HG02943 (cell line): ENCODE data around the gene ZNF543.
"Not testable (repeated sequence)": the region's sequence is repeated elsewhere in the genome, so short reads cannot be mapped to it uniquely, and the experiment has no call there.

ENCODE experiments used
- ATAC-seq: cut with Tn5 transposase; IDR thresholded peaks from one replicate; pipeline ENCODE4 v1.9.1; 2021; ENCODE audit warnings: mild to moderate bottlenecking, low read depth, moderate library complexity; ENCODE audit not compliant: unreplicated experiment

The ZNF543 gene

DNA sequence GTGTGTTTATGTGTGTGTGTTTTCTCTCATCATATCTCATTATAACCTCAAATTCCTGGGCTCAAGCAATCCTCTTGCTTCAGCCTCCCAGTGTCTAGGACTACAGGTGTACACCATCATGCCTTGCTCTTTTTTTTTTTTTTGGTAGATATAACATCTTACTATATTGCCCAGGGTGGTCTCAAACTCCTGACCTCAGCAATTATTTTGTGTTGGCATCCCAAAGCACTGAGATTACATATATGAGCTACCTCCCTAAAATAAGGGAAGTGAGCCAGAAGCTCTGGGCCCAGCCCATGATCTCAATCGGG lies 448 bp upstream of the ZNF543 start:
- peak; percentile 13 for ATAC-seq

DNA sequence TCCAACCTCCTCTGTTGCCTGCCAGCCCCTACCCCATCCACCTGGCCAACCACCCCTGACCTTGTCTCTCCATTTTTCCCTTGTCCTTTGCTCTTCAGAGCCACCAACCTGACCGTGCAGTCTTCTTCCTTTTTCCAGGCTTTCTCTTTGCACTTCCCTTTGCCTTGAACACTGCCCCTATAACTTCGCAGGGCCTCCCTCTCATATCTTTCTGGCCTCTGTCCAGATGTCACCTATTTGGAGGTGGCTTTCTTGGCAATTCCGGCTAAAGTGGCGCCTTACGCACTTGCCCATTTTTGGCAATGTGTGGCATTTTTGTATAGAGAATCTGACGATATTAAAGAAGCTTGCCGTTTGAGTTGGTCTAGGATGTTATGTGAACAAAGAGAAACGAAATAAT lies 844 bp downstream of the ZNF543 start:
- ATAC-seq: no peak

DNA sequence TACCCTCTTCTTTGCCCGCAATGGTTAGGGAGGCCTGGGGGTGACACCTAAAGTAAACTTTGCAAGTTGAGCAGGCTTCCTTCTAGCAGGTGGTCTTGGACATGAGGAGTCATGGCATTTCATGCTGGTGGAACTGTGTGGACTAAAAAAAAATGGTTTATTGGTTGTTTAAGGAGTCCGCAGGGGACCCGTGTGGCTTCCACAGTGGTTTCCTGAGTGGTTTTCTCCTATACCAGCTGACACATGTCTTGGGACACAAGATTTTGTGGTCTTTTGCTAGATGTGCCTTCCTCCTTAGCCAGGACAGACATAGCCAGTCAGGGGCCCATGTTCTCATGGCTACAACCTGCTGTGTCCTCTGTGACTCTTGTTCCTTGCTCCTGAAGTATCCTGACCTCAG lies 1.5 kb downstream of the ZNF543 start:
- no peak for ATAC-seq

DNA sequence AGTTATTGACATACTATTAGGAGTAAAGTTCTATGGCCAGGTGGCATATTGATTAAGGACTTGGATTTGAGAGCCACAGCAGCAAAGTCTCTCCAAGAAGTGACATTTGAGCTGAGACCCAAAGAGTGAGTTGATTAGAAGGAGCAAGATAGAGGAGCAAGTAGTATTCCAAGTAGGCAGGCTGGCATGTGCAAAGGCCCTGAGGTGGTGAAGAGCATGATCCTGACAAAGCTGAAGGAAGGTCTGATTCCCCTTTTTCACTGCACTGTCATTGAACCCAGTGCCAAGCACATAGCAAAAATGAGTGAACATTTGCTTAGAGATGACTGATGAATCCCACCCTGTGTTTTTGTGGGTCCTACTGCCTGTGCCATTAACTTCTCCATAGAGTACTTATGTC lies 4.7 kb downstream of the ZNF543 start:
- ATAC-seq: no peak

DNA sequence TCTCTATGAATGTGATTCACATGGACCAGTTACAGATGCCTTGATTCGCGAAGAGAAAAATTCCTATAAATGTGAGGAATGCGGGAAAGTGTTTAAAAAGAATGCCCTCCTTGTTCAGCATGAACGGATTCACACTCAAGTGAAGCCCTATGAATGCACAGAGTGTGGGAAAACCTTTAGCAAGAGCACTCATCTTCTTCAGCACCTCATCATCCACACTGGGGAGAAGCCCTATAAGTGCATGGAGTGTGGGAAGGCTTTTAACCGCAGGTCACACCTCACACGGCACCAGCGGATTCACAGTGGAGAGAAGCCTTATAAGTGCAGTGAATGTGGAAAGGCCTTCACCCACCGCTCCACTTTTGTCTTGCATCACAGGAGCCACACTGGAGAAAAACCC lies 7.7 kb downstream of the ZNF543 start:
- ATAC-seq: no peak

DNA sequence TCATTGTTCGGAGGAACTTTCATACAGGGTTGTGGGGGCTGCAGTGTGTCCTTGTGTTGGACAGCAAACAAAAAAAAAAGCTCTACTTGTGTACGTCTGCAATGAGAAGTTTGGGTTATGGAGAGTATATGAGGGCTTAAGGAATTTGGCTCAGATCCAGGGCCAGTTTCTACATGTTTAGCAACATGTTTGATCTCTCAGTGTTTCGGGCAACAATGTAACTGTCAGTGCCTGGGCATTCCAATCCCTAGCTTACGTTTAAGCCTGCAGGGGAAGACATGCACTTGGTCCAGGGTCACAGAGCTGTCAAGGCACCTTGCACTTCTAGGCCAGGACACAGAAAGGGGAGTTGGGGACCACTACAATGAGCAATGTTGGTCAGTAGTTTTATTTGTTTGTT lies 13.9 kb downstream of the ZNF543 start:
- ATAC-seq: no peak

DNA sequence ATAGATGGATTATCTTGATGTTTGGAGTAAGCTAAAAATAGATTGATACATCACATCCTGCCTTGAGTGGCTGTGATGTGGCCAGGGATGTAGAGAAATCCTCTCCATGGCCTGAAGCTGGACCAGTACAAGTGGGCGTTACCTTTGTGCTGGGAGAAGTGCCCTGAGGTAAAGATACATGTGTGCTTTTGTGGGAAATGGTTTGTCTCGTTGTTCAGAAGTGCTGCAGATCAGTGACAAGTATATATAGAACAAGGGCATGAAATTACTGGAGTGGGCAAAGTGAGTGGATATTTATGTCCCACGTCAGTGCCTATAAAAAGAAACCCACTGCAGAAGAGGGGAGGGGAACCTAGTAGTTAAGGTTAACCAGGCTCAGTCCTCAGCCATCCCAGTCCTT lies 18.6 kb downstream of the ZNF543 start:
- ATAC-seq: no peak

DNA sequence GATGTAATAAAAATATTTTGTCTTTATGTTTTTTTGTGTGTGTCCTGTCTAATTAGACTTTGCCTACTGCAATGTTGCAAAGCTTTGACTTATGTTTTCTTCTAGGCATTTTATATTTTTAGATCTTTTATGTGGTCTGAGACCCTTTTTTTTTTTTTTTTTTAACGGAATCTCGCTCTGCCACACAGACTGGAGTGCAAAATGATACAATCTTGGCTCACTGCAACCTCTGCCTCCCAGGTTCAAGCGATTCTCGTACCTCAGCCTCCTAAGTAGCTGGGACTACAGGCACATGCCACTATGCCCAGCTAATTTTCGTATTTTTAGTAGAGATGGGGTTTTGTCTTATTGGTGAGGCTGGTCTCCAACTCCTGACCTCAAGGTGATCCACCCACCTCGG lies 22.3 kb downstream of the ZNF543 start:
- ATAC-seq: no peak

DNA sequence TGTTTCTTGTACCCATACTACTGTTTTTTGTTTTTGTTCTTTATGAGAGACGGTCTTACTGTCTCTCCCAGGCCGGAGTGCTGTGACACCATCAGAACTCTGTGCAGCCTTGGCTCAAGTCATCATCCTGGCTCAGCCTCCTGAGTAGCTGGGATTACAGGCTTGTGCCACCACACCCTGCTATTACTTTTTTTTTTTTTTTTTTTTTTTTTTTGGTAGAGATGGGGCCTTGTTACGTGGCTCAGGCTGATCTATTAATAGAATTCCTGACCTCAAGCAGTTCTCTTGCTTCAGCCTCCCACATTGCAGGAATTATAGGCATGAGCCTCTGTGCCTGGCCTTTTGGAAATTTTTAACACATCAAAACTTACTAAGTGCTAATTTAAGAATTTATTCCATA lies 27.9 kb downstream of the ZNF543 start:
- ATAC-seq: no peak

DNA sequence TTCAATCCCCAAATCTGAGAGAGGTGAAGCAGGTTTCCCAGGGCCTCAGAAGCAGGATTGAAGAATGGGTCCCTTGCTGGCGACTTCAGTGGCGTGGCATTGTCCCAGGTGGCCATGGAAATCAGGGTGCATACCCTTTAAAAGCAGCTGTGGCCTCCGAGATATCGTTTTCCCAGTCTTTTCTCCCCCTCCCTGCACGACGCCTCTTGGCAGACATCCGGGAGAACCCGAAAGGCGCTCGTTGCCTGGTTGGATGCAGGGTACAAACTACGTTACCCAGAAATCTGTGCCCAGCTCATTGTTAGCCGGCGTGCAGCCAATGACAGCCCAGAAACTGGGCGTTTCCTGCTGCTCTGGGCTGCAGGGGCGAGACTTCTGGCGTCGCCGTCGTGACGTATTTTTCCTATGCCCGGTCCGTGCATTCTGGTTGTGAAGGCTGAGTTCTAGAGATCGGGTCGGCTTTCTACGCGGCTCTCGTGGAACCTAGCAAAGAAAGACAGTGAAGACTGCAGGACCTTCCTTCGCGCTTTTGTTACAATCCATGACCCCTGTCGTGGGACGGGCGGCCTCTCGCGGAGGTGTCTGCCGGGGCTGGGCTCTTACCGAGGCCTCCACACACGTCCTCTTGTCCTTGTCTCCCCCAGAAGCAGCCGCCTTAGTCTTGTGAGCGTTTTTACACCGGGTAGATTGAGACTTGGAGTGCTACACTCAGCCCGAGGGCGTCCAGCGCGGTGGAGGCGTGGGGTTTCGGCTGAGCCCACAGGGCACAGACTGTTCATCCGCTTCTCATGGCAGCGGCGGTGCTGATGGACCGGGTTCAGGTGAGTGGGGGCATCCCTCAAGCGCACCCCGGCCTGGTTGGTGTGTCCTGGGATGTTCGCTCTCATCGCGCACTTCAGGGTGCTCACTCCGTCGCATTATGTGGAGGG lies 30.9 kb downstream of the ZNF543 start, which contains the start of gene ZNF304:
Gene ZNF304 (plus strand): TSS at position 395 of the 929 bp plus-strand sequence. CDS start 394 bp downstream, at position 789.
- ATAC-seq: peak; percentile 96

DNA sequence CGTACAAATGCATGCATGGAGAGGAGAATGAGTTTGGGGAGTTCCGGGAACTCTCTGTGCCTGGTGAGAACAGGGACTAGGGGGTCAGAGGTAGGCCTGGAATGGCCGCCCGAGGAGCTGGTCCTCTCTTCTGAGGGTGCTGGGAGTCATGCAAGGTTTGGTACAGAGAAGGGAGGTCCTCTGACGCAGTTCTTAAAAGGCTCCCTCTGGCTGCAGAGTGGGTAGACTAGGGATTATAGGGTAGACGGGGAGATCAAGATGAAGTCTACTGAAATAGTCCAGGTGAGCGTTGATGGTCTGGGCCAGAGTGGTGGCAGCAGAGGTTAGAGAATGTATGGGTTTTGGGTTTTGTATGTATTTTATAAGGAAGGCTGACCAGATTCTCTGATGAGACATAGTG lies 31.6 kb downstream of the ZNF543 start:
- no peak for ATAC-seq

DNA sequence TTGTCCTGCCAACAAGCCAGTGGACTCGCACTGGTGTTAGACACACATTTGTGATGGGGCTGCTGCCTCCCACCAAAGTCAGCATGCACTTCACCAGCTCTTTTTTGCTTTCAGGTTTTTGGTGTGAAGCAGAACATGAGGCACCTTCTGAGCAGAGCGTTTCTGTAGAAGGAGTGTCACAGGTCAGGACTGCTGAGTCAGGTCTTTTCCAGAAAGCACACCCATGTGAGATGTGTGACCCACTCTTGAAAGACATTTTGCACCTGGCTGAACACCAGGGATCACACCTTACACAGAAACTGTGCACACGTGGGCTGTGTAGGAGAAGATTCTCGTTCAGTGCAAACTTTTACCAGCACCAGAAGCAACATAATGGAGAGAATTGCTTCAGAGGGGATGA lies 35.6 kb downstream of the ZNF543 start:
- no peak for ATAC-seq

DNA sequence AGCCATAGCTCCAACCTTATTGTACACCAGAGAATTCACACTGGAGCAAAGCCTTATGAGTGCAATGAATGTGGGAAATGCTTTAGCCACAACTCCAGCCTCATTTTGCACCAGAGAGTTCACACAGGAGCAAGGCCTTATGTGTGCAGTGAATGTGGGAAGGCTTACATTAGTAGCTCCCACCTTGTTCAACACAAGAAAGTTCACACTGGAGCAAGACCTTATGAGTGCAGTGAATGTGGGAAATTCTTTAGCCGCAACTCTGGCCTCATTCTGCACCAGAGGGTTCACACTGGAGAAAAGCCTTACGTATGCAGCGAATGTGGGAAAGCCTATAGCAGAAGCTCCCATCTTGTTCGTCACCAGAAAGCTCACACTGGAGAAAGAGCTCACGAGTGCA lies 37.1 kb downstream of the ZNF543 start:
- no peak for ATAC-seq

DNA sequence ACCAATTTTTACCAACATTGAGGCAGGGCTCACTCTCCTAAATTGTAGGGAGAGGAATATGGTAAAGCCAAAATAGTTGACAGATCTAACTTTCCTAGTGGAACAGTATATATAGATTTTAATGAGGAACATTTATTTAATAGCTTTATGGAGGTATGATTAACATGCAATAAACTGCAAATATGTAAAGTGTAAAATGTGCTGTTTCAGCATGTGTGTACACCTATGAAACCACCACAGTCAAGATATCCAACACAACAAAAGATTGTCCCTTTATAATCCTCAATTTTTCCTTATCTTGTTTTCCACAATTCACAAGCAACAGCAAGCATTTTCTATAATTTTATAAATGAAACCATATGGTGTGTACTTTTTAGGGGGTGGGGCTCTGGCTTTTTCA lies 39.0 kb downstream of the ZNF543 start:
- ATAC-seq: no peak

DNA sequence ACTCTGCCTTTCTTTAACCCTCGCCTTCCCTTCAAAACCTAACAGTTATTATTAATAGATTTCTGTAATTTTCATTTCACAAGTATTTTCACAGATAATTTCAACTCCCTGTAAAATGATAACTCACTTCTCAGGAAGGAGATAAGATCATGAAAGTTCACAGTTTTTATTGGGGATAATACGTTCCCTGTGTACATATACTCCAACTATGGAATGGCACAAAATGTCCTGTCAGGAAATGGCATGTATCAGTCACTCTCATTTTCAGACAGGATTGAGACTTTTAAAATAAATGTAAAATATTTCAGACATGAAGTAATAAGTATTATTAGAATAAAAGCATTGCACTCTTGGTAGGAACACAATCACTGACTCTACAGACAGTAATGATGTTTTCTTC lies 42.1 kb downstream of the ZNF543 start:
- no peak for ATAC-seq

DNA sequence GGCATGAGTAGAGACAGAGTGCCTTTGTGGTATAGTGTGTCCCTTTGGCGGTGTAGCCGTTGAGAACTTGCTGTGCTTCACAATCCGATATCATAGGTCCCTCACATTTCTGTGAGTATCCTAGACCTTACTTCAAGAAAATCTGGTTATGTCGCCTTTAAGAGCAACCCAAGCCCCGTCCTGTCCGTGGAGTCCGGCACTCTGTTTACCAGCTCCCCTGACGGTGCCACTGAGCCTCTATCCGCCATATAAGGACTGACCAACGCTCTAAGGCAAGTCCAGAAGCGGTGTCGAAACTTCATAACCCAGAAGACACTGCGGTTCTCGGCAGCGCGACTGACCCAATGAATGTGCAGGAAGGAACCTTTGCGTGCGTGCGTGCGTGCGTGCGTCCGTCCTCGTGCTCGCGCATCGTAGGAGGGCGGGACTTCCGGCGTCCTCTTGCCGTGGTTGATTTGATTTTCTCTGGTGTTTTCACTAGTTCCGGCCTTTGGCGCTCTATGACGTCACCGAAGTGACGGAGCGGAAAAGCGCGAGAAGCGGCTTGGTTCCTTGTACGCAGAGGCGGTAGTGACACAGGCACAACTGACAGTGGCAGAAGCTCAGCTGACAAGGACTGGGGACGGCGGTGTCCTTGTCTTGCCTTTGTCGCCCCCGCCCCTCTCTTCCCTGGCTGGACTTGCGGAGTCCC lies 42.9 kb downstream of the ZNF543 start, which contains the start of the genes TRAPPC2B and ZNF547:
Gene TRAPPC2B (plus strand): TSS at position 555 of the 691 bp plus-strand sequence. CDS start 1,283 bp downstream, outside the sequence.
Gene ZNF547 (plus strand): TSS at position 555 of the 691 bp plus-strand sequence. CDS start 5,005 bp downstream, outside the sequence.
- ATAC-seq: peak; percentile 95

DNA sequence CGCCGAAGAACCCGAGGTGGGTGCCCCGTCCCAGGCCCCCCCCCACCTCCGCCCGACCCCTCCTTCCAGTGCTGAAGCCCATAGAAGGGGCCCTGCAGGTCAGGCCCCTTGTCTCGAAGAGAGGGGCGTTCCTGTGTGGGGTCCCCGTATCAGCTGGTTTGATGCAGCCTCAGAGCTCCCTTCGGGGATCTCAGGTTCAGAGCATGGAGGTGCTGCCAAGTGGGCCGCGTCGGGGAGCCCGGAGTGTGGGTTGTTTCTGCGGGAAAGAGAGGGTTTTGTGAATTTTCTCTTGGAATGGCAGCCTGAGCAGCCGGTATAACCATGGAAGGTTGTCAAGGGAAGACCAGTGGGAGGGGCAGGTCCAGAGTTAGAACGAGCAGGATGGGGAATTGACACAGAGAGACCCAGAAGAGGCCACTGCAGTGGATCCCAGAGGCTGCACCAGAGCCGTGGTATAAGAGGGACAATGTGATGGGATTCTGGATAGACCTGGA lies 43.5 kb downstream of the ZNF543 start:
- ATAC-seq: peak; percentile 18

DNA sequence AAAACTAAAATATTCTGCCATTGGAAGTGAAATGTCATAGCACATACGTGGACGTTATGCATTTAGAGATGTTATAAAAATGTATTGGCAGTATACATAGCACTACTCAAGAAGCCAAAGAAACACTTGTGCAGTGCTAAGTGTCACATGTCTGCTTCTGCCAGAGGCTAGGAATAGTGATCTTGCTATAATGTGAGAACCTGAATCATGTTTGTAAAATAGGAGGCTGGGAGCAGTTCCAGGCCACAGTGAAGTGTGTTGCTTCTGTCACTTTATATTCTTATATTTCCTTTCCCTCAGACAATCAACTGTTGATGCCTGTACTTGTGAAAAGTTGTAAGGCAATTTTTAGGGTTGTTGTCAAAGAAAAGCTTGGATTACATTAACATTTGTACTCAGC lies 46.5 kb downstream of the ZNF543 start:
- ATAC-seq: no peak

DNA sequence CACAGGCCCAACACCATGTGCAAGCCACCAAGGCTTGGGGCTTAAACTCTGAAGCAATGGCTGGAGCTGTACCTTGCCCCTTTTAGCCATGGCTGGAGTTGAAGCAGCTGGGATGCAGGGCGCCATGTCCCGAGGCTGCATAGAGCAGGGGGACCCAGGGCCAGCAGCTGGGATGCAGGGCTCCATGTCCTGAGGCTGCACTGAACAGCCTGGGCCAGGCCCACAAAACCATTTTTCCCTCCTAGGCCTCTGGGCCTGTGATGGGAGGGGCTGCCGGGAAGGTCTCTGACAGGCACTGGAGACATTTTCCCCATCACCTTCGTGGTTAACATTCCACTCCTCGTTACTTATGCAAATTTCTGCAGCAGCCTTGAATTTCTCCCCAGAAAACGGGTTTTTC lies 53.9 kb downstream of the ZNF543 start:
- ATAC-seq: no peak

DNA sequence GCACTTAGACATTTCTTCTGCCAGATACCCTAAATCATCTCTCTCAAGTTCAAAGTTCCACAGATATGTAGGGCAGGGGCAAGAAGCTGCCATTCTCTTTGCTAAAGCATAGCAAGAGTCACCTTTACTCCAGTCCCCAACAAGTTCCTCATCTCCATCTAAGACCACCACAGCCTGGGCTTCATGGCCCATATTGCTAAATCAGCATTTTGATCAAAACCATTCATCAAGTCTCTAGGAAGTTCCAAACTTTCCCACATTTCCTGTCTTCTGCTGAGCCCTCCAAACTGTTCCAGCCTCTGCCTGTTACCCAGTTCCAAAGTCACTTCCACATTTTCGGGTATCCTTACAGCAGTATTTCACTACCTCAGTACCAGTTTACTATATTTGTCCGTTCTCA lies 54.4 kb downstream of the ZNF543 start:
- ATAC-seq: not testable (repeated sequence)

DNA sequence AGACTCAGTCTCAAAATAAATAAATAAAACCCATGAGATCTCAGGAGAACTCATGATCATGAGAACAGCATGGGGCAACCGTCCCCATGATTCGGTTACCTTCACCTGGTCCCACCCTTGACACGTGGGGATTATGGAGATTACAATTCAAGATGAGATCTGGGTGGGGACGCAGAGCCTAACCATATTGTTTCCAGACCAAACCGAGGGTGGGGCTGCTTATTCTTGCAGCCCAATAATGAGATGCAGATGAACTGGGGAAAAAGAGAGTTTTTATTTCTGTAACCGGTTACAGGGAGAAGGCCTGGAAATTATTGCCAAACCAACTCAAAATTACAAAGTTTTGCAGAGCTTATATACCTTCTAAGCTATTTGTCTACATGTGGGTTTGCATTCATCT lies 55.9 kb downstream of the ZNF543 start:
- ATAC-seq: no peak
